Sigmoid colon (tissue), 4 donors: Measurements from ENCODE around the gene ATP2C1.

Source experiments
- EP300 ChIP-seq, 4 donors: sonication (generic); formaldehyde crosslinking; IDR thresholded peaks; one replicate each; pipeline ENCODE4 v1.6.1; 2017; ENCODE audit warnings: antibody characterized with exemption in 4 of 4
- POLR2A ChIP-seq, 2 donors: fragments of 450-650 bp; IDR thresholded peaks; one replicate each; pipeline ENCODE4 v1.6.1; 2016; ENCODE audit warnings: antibody characterized with exemption in 2 of 2, mild to moderate bottlenecking in 2 of 2, moderate library complexity in 2 of 2
- TF ChIP-seq, protein P1 (sequence below), 4 experiments: fragments of 450-650 bp in 3 of 4; fragments of 200-600 bp in 1 of 4; IDR thresholded peaks; one replicate each; pipeline ENCODE4 v1.5.1; 2016 to 2019; ENCODE audit warnings: antibody characterized with exemption in 4 of 4, mild to moderate bottlenecking in 3 of 4, moderate library complexity in 2 of 4

DNA sequence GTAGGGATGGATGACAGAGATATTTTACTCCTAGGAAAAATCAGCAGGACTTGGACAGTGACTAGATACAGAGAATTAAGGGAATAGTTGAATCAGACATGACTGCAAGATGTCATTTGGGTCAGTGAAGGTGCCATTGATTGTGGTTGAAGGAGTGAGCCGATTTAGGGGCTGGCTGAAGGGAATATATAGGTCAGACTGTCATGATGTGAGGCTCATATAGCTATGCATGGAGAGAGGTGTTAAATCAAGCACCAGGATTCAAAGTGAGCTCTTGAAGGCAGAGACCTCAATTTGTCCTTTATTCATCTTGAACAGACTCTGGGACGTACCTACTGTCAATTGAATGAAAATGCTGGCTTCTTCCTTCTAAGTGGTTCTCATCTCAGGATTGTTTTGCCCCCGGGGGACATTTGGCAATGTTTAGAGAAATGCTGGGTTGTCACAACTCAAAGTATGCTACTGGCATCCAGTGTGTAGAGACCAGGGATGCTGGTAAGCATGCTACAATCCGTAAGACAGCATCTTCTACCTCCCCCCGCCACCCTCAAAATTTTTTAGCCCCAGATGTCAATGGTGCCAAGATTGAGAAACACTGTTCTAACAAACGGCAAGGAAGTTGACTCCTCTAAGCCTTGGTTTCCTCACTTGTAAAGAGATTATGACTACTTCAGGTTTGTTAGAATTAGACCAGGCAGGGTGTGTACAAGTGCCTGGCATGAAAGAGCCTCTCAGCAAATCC lies 7.8 kb downstream of the ATP2C1 start:
- TF ChIP-seq, protein P1, sequence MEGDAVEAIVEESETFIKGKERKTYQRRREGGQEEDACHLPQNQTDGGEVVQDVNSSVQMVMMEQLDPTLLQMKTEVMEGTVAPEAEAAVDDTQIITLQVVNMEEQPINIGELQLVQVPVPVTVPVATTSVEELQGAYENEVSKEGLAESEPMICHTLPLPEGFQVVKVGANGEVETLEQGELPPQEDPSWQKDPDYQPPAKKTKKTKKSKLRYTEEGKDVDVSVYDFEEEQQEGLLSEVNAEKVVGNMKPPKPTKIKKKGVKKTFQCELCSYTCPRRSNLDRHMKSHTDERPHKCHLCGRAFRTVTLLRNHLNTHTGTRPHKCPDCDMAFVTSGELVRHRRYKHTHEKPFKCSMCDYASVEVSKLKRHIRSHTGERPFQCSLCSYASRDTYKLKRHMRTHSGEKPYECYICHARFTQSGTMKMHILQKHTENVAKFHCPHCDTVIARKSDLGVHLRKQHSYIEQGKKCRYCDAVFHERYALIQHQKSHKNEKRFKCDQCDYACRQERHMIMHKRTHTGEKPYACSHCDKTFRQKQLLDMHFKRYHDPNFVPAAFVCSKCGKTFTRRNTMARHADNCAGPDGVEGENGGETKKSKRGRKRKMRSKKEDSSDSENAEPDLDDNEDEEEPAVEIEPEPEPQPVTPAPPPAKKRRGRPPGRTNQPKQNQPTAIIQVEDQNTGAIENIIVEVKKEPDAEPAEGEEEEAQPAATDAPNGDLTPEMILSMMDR (IDR thresholded peaks at IDR 0.05), result no peak
- TF ChIP-seq POLR2A (IDR thresholded peaks at IDR 0.05) (no peak), EP300 (IDR thresholded peaks at IDR 0.05) (no peak)
